NCI-H1105 treated with DMSO at 0.1 percent for 48 hours (cell line): Measurements from ENCODE around the gene NLGN3.

Source experiments
- DNase-seq: peaks from one replicate; lab custom pipeline; 2025; lab: John Stamatoyannopoulos, UW

The NLGN3 gene

GRCh38 chrX:71214152-71214551, 69.5 kb downstream of the NLGN3 start:
- no peak for DNase-seq

- DNase-seq, result no peak
Measured at GRCh38 chrX:71214604-71215337, 70.1 kb downstream of the NLGN3 start.

DNA sequence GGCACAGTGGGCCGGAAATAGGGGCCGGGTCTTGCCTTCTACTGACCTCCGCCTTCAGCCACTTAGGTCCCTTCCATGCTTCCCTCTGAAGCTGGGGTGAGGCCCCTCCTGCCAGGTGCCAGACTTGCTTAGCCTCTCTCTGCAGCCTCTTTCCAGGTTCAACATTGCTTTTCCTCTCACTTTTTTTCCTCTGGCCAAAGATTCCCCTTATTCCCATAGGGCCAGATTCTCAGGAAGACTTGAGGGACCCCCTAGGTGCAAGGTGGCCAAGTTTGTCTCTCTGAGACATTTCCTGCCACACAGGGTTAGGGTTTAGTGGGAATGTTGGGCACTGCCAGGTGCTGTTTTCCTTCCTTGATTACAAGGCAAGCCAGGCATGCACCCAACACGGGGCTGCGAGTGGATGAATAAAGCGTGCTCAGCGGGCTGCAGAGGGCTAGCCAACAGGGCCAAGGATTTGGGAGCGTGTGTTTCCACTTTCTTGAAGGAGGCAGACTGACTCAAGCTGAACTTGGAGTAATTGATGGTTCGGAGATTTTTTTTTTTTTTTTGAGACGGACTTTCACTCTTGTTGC, 70.8 kb downstream of the NLGN3 start:
- no peak for DNase-seq

DNA sequence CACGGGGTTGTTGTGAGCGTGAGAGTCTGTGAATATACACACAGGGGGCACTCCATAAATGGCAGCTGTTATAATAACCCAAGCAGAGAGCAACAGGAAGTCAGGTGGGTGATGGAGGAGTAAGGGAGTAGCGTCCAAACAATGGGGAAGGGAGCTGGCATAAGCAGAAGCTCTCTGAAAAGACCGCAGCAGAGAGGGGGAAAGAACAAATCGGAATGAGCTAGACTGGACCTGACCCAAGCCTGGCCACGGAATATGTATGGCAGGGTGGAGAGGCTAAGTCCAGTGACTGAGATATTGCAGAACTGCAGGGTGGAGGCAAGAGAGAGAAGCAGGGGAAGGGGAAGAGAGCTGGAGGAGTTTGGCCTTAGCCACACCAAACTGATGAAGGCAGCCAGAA, 71.8 kb downstream of the NLGN3 start:
- peak; percentile 28 for DNase-seq

GRCh38 chrX:71217298-71217697, 72.7 kb downstream of the NLGN3 start:
- no peak for DNase-seq
